ENCODE measurements around the gene ITPK1.

Gene ITPK1

GRCh38 chr14:93103392-93104080, 12.2 kb downstream of the ITPK1 start:
- no peak for DNase-seq

GRCh38 chr14:93102141-93102540, 13.6 kb downstream of the ITPK1 start:
- no peak for DNase-seq

GRCh38 chr14:93101181-93101580, 14.5 kb downstream of the ITPK1 start:
- no peak for DNase-seq

- DNase-seq: no peak
Measured at GRCh38 chr14:93100570-93100969, 15.2 kb downstream of the ITPK1 start.

- no peak for DNase-seq
Measured at GRCh38 chr14:93100100-93100499, 15.6 kb downstream of the ITPK1 start.

- DNase-seq: no peak
Measured at GRCh38 chr14:93099643-93100042, 16.1 kb downstream of the ITPK1 start.

GRCh38 chr14:93099196-93099595, 16.5 kb downstream of the ITPK1 start:
- DNase-seq: no peak

- DNase-seq: no peak
Measured at GRCh38 chr14:93096691-93097322, 18.9 kb downstream of the ITPK1 start.

- DNase-seq: no peak
Measured at GRCh38 chr14:93095742-93096510, 19.8 kb downstream of the ITPK1 start.

- DNase-seq: no peak
Measured at GRCh38 chr14:93094121-93094918, 21.4 kb downstream of the ITPK1 start.

GRCh38 chr14:93092606-93093556, 22.8 kb downstream of the ITPK1 start:
- no peak for DNase-seq

GRCh38 chr14:93091666-93092065, 24.1 kb downstream of the ITPK1 start:
- DNase-seq: no peak

GRCh38 chr14:93090826-93091555, 24.7 kb downstream of the ITPK1 start:
- no peak for DNase-seq

GRCh38 chr14:93089521-93090269, 26.0 kb downstream of the ITPK1 start:
- no peak for DNase-seq

GRCh38 chr14:93086441-93087055, 29.2 kb downstream of the ITPK1 start:
- no peak for DNase-seq

- no peak for DNase-seq
Measured at GRCh38 chr14:93085911-93086310, 29.8 kb downstream of the ITPK1 start.

- no peak for DNase-seq
Measured at GRCh38 chr14:93084866-93085857, 30.6 kb downstream of the ITPK1 start.

GRCh38 chr14:93084402-93084801, 31.3 kb downstream of the ITPK1 start:
- DNase-seq: no peak

- DNase-seq: no peak
Measured at GRCh38 chr14:93083917-93084316, 31.8 kb downstream of the ITPK1 start.

Data from NCI-H2171 (cell line).